DMS79 (cell line): ENCODE measurements around the gene HSD3B2.
"Not testable (repeated sequence)": the region's sequence is repeated elsewhere in the genome, so short reads cannot be mapped to it uniquely, and the experiment has no call there.

Experiments used
- DNase-seq: peaks from one replicate; lab custom pipeline; 2025; lab: John Stamatoyannopoulos, UW

Gene HSD3B2

GRCh38 chr1:119414950-119415349 lies at the start of gene HSD3B2:
HSD3B2 (plus strand) TSS chr1:119415150; CDS start chr1:119415420, 270 bp downstream.
- no peak for DNase-seq

DNA sequence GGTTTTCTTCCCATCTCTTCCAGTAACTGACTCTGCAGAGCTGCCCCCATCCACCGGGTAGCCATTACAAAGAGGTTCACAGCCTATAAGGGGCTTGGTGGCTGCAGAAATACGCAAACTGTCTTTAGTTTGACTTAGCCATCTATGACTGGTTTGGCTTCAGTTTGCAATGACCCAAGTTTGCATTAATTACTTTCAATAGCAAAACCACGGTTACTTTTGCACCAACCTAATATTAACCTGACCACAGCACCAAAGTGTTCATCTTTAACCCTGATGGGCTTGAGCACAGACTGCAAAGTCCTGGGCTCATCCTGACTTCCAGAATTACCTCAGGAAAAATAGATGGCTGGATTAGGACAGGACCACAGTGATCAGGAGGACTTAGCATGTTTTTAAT lies 48.5 kb upstream of the HSD3B2 start:
- DNase-seq: no peak

DNA sequence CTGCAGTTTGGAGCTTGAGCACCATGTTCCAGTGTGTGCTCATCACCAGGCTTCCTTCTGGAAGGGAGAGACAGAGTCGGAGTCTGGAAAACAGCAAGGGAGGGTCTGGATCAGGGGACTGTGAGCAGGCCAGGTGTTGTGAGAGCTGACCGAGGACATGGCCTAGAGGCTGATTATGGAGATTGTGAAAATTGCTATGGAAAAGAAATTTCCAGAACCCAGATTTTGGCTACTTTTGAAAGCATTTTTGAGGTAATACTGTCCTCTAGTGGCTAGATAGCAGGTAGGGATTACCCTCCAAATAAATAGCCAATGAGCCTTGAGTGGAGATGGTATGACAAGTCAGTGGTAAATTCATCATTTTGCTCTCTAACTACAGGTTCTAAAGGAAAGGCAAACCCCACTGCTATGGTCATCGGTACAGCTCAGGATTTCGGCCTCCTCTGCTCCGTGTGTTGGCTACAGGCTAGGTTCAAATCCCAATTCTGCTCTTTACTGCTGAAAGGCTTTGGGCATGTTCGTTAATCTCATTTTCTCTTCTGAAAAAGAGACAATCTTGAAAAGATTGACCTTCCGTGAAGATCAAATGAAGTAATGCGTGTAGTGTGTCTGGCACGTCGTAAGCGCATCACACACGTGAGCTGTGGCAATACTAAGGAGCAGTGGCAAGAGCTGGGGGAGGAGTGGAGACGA lies 47.4 kb upstream of the HSD3B2 start:
- DNase-seq: no peak

DNA sequence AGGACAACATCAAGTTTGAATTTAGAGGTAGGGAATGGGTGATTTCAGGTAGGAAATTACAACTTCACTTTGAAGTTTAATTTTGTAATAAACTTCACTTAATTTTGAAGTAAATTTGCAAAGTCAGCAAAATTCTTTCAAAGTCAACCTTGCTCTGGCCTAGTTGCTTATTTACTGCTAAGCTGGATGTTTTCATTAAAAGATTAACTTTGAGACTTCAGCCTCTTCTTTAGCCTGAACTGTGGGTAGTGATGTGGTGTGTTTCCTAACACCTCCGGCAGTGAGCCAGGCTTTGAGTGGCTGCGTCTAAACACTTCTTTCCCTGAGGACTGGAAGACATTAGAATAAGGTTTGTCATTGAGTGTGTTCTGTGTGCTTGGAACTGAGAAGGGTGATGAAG lies 46.4 kb upstream of the HSD3B2 start, which contains the start of gene HAO2:
TSS of gene HAO2 (plus strand) at position 232 of the 400 bp plus-strand sequence. CDS start 12,301 bp downstream, outside the sequence.
- no peak for DNase-seq

DNA sequence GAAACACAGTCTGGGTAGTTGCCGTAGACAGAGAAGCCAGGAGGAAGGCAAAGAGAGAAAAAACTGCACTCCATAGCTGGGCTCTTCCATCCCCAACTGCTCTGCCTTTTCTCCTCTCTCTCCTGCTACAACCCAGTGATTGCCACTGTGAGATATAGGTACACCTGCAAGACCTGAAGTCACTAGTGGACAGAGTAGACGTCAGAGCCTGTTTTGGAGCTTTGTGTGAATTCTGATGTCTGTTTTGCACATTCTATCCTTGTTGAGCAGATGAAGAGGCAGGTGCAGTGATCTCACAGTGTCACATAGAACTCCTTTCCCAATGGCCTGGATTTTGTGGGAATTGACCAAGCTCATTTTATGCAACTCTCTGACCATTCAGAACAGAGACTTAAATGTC lies 44.2 kb upstream of the HSD3B2 start:
- no peak for DNase-seq

DNA sequence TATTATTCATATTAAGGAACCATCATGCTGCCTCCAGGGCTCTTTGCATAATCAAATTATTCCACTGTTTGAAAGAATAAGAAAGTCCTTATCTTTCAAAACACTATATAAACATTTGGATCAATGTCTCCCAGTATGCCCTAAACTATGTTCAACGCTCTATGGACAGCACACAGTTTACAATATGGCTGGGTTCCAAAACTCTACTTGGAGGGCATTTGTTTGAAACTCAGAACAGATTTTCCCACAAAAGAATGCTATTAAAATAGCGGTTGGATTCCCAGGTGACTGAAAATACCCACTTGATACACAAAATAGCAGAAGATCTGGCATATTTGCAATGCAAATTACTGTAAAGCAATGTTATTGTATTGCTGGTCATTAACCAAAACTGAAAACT lies 43.1 kb upstream of the HSD3B2 start:
- DNase-seq: no peak

DNA sequence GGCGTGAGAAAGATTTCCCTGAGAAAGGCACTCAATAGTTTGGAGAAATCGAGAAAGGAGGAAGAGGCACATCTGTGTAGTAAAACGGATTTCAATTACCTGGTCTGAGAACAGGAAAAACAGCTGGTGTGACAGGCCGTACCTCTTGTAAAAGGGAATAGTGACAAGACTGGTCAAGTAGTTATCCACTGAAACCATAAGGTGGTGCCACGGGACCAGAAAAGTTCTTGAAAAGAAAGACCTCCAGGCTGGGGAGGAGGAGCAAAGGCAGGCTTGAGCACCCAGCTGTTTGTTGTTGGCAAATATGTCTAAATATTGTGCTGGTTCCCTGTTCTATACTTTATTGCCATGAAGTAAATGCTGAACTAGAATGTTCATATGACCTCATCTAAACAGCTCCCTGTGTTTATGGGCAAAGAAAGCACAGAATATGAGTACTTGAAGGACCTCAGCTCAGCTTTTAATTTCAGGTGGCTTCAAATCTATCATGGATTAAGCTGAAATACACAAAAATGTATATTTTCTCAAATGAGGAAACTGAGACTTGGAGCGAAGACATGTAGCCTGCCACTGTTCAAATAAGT lies 42.4 kb upstream of the HSD3B2 start:
- peak; percentile 5 for DNase-seq

GRCh38 chr1:119373465-119373864 lies 41.5 kb upstream of the HSD3B2 start:
- no peak for DNase-seq

DNA sequence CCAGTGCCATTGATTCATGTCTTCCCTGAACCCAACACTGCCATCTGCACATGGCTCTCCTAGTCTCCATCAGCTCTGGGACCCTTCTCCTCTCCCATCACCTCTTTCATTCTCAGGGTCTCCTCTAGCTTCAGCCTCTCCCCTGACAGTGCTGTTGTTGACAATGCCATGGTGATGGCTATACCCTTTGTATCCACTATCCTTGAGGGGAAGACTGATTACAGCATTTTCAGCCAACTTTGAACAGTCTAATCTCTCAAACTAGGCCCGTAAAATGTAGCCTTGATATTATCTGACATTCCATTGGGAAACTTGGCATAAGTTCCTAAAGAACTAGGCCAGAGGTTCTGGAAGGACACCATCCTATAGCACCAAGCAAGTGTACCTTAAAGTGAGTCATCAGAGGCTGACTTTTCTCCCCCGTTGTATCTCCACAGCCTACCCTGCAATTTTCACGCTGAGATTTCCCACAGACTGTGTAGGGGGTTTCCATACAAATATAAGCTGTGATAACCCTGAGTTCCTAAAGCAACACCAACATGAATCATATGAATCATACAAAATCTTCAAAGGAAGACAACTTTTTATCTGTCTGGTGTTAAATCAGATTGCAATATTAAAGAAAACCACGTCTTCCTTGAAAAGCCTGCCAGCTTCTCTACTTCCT lies 40.6 kb upstream of the HSD3B2 start:
- no peak for DNase-seq

- DNase-seq: no peak
Observed at GRCh38 chr1:119375366-119375765, 39.6 kb upstream of the HSD3B2 start.

GRCh38 chr1:119376594-119376993 lies 38.4 kb upstream of the HSD3B2 start:
- DNase-seq: no peak

GRCh38 chr1:119377594-119377993 lies 37.4 kb upstream of the HSD3B2 start:
- DNase-seq: not testable (repeated sequence)

GRCh38 chr1:119379117-119379516 lies 35.8 kb upstream of the HSD3B2 start:
- DNase-seq: no peak

DNA sequence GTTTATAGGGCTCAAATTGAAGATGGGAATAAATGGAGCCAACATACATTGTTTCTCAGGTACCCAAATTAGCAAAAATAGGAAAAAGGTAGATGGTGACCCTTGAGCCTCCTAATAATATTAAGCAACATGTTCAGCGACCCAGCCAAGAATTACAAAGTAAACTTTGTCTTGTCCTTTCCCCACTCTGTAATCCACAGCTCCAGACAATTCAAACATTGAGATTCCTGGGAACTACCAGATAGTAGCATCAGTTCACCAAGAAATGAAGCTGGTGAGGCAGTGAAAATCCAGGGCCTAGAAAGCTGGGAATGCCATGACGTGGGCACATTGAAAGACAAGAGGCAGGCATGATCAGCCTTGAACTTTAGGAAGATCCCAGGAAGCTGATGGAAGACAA lies 34.6 kb upstream of the HSD3B2 start:
- no peak for DNase-seq

DNA sequence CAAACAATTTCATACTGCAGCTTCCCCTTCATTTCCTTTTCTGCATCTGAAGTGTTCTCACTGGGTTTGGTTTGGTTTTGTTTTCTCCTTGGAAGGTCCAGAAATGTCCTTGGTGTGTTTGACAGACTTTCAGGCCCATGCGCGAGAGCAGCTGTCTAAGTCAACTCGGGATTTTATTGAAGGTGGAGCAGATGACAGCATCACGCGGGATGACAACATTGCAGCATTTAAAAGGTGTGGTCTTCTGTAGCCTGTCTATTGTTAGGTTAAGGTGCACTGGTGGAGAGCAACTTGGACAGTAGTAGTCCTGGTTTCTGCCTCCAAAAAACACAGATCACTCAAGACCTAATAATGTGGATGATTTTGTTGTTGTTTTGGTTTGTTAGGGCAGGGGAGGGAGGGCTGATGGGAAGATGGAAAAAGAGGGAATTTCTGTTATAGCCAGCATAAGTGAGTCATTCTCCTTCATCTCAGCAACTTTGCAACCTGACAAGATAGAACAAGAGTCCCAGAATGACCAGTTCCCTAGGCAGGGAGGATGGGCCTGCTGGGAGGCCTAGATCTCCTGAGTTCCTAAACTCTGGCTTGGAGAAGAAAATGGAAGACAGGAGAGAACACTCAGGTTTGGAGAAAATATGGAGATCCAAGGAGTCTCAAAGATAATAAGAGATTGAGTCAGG lies 33.8 kb upstream of the HSD3B2 start:
- no peak for DNase-seq

DNA sequence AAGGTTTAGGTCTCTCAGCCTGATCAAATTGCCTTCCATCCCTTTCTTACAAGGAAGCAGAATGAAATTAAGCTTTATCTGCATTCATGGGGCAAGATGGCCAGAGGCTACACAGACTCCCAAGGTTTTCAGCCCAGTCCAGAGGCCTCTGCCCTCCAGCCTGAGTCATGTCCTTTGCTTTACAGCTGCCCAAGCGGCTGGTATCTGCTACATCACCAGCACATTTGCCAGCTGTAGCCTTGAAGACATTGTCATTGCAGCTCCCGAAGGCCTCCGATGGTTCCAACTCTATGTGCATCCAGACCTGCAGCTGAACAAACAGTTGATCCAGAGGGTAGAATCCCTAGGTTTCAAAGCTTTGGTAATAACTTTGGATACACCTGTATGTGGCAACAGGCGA lies 30.4 kb upstream of the HSD3B2 start:
- DNase-seq: no peak

- no peak for DNase-seq
Observed at GRCh38 chr1:119385650-119386049, 29.3 kb upstream of the HSD3B2 start.

GRCh38 chr1:119387858-119388257 lies 27.1 kb upstream of the HSD3B2 start:
- DNase-seq: no peak

DNA sequence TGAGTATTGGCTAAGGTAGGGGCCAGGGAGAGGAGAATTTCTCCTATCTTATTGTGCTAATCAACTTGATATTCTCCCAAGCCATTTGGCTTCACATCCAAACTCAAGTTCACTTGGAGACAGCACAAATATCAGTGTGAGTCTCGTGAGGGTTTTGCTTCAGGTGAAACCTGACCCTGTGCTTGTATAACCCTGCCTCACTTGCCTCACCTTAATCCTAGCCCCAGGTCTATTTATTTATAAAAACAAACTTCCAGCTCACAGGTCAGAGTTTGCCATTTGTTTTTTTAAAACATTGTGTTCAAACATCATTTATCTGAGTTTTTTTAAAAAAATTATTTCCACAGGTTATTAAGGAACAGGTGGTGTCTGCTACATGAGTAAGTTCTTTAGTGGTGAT lies 26.5 kb upstream of the HSD3B2 start:
- no peak for DNase-seq

GRCh38 chr1:119390526-119390925 lies 24.4 kb upstream of the HSD3B2 start:
- no peak for DNase-seq

DNA sequence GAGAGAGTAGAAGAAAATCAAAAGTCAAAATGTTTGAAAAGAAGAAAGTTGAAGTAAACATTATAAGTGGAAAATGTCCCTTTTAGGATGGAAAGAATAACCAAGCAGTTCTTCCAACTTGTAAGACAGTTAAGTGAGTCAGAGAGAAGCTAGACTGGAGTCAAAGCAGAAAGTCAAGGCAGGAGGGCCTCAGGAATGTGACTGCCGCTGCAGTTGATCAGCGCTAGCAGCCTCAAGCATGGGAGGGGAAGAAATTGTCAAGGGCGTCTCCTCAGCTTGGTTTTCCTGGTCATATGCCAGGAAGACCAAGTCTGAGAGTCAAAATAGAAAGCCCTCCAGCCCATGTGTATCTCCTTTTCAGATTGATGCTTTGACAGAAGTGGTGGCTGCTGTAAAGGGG lies 23.2 kb upstream of the HSD3B2 start:
- no peak for DNase-seq

DNA sequence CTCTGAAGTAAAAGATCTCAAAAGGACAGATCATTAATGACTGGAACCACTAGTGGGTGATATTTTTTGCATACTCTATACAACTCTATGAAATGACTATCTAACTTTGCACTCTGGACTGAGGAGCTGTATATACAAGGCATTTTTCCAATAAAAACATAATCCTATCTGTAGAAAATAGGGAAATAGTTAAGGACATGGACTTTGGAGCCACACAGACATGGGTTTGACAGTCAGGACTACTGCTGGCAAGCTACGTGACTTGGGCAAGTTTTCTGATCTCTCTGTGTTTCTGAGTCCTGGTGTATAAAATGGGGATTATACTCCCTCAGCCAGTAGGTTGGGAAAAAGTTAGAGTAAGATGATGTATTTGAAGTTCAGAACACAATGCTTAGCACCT lies 20.9 kb upstream of the HSD3B2 start:
- DNase-seq: no peak

GRCh38 chr1:119396982-119397381 lies 18.0 kb upstream of the HSD3B2 start:
- no peak for DNase-seq
